Keratinocyte (primary cell): ENCODE results near the gene VAT1L.

ENCODE experiments used
- EZH2 ChIP-seq: IDR thresholded peaks from one replicate; pipeline ENCODE4 v1.6.1; 2012; ENCODE audit warnings: inconsistent platforms, mild to moderate bottlenecking, low read length, moderate library complexity
- TF ChIP-seq, protein P1 (sequence below), 3 experiments: IDR thresholded peaks in 1 of 3; conservative IDR thresholded peaks in 1 of 3; optimal IDR thresholded peaks in 1 of 3; 2 replicates in 2 of 3; 3 replicates in 1 of 3; pipeline versions ENCODE3 to v1.5.1; 2011; ENCODE audit warnings: low read length in 3 of 3, mild to moderate bottlenecking in 3 of 3, moderate library complexity in 2 of 3, control low read depth in 1 of 3, inconsistent platforms in 1 of 3; ENCODE audit not compliant: insufficient read depth in 2 of 3; ENCODE audit errors: extremely low read depth in 1 of 3

GRCh38 chr16:77977339-77977738 is 189.0 kb downstream of the VAT1L start:
- TF ChIP-seq, protein P1, sequence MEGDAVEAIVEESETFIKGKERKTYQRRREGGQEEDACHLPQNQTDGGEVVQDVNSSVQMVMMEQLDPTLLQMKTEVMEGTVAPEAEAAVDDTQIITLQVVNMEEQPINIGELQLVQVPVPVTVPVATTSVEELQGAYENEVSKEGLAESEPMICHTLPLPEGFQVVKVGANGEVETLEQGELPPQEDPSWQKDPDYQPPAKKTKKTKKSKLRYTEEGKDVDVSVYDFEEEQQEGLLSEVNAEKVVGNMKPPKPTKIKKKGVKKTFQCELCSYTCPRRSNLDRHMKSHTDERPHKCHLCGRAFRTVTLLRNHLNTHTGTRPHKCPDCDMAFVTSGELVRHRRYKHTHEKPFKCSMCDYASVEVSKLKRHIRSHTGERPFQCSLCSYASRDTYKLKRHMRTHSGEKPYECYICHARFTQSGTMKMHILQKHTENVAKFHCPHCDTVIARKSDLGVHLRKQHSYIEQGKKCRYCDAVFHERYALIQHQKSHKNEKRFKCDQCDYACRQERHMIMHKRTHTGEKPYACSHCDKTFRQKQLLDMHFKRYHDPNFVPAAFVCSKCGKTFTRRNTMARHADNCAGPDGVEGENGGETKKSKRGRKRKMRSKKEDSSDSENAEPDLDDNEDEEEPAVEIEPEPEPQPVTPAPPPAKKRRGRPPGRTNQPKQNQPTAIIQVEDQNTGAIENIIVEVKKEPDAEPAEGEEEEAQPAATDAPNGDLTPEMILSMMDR (optimal IDR thresholded peaks at IDR 0.05 in 1 of 3, IDR thresholded peaks at IDR 0.05 in 1 of 3, conservative IDR thresholded peaks at IDR 0.05 in 1 of 3; ENCODE audit: extremely low read depth in 1 of 3, insufficient read depth in 2 of 3, low read length in 3 of 3), result no peak
- TF ChIP-seq EZH2, result no peak
